ENCODE measurements around the gene TBC1D17.

Gene TBC1D17

GRCh38 chr19:49877020-49877878 lies at the start of gene TBC1D17, which contains the start of gene AKT1S1:
TBC1D17 (plus strand) TSS chr19:49877702; CDS start chr19:49877724, 22 bp downstream.
AKT1S1 (minus strand) TSS chr19:49877355; CDS start chr19:49873295, 4,060 bp downstream.
- DNase-seq, result peak; percentile 98

GRCh38 chr19:49829200-49829599 lies 48.3 kb upstream of the TBC1D17 start:
- no peak for DNase-seq

- DNase-seq, result no peak
Measured at GRCh38 chr19:49829721-49830120, 47.8 kb upstream of the TBC1D17 start.

- DNase-seq, result no peak
Measured at GRCh38 chr19:49830766-49831165, 46.7 kb upstream of the TBC1D17 start.

GRCh38 chr19:49831592-49831991 lies 45.9 kb upstream of the TBC1D17 start:
- no peak for DNase-seq

- no peak for DNase-seq
Measured at GRCh38 chr19:49832556-49832955, 44.9 kb upstream of the TBC1D17 start.

- no peak for DNase-seq
Measured at GRCh38 chr19:49833599-49833998, 43.9 kb upstream of the TBC1D17 start.

GRCh38 chr19:49835562-49835961 lies 41.9 kb upstream of the TBC1D17 start:
- DNase-seq, result no peak

- DNase-seq, result no peak
Measured at GRCh38 chr19:49836176-49837008, 41.1 kb upstream of the TBC1D17 start.

- no peak for DNase-seq
Measured at GRCh38 chr19:49837009-49837310, 40.5 kb upstream of the TBC1D17 start.

GRCh38 chr19:49837425-49837824 lies 40.1 kb upstream of the TBC1D17 start:
- no peak for DNase-seq

GRCh38 chr19:49838885-49839588 lies 38.5 kb upstream of the TBC1D17 start:
- no peak for DNase-seq

GRCh38 chr19:49839713-49840112 lies 37.8 kb upstream of the TBC1D17 start:
- no peak for DNase-seq

GRCh38 chr19:49840321-49840720 lies 37.2 kb upstream of the TBC1D17 start:
- no peak for DNase-seq

- no peak for DNase-seq
Measured at GRCh38 chr19:49840736-49841249, 36.7 kb upstream of the TBC1D17 start.

- no peak for DNase-seq
Measured at GRCh38 chr19:49843265-49843664, 34.2 kb upstream of the TBC1D17 start.

GRCh38 chr19:49844138-49845095 lies 33.1 kb upstream of the TBC1D17 start:
- no peak for DNase-seq

GRCh38 chr19:49845414-49845813 lies 32.1 kb upstream of the TBC1D17 start:
- DNase-seq, result no peak

- DNase-seq, result no peak
Measured at GRCh38 chr19:49846408-49846807, 31.1 kb upstream of the TBC1D17 start.

- DNase-seq, result no peak
Measured at GRCh38 chr19:49847731-49848696, 29.5 kb upstream of the TBC1D17 start.

- no peak for DNase-seq
Measured at GRCh38 chr19:49848938-49849337, 28.6 kb upstream of the TBC1D17 start.
